OCI-LY7 (cell line): Measurements from ENCODE around the gene PPP1R7. TPM values are rescaled to one million over a fixed set of nuclear protein-coding genes. Genes with fewer than 3 reads are reported as not detected.
A peak's percentile ranks its signal among the peaks of the same experiment; 100 is the strongest.

Experiments
- BruUV-seq: library from RNA; stranded (reverse); fragments of 400-500 nt; replicated peaks from 2 replicates; lab custom pipeline; 2021; lab: Mats Ljungman, UMichigan
- CTCF ChIA-PET: fragments of 300-600 bp; sonication (Branson Sonifier 250); formaldehyde crosslinking; loops from one replicate; lab custom pipeline; 2022; ENCODE audit warnings: antibody characterized with exemption; ENCODE audit not compliant: unreplicated experiment; lab: Charles Lee
- POLR2A ChIA-PET: fragments of 300-600 bp; sonication (Branson Sonifier 250); formaldehyde crosslinking; loops from one replicate; lab custom pipeline; 2022; ENCODE audit warnings: antibody characterized with exemption; lab: Charles Lee
- DNase-seq: peaks from one replicate; pipeline ENCODE4 v3.0.0-alpha.2; 2015; ENCODE audit warnings: low spot score
- H2AFZ ChIP-seq: fragments of 200-600 bp; sonication (generic), shearing (Covaris generic); 2 replicates; pipeline ENCODE4 v1.6.1; 2014; ENCODE audit warnings: mild to moderate bottlenecking, antibody characterized with exemption, low read length, moderate library complexity
- H3K27ac ChIP-seq: fragments of 200-600 bp; sonication (generic); 2 replicates; pipeline ENCODE4 v1.5.1; 2014; ENCODE audit warnings: mixed run types, low read depth, mild to moderate bottlenecking, moderate library complexity, low read length, inconsistent platforms; ENCODE audit not compliant: poor library complexity, severe bottlenecking
- H3K36me3 ChIP-seq: fragments of 200-600 bp; sonication (generic); 2 replicates; pipeline ENCODE4 v1.6.1; 2014; ENCODE audit warnings: mild to moderate bottlenecking, antibody characterized with exemption, low read length, moderate library complexity, mixed read lengths; ENCODE audit not compliant: insufficient read depth
- H3K4me1 ChIP-seq: fragments of 200-600 bp; sonication (generic); 2 replicates; pipeline ENCODE4 v1.5.1; 2014; ENCODE audit warnings: mild to moderate bottlenecking, low read length; ENCODE audit not compliant: insufficient read depth, poor library complexity, severe bottlenecking
- H3K4me2 ChIP-seq: fragments of 200-600 bp; sonication (generic); 2 replicates; pipeline ENCODE4 v1.6.1; 2014; ENCODE audit warnings: mild to moderate bottlenecking, low read length
- H3K4me3 ChIP-seq: fragments of 200-600 bp; sonication (generic); 2 replicates; pipeline ENCODE4 v1.5.1; 2014; ENCODE audit warnings: mild to moderate bottlenecking, low read depth, low read length; ENCODE audit not compliant: poor library complexity, severe bottlenecking
- H3K79me2 ChIP-seq: fragments of 200-600 bp; sonication (generic); 2 replicates; pipeline ENCODE4 v1.6.1; 2016; ENCODE audit warnings: low read depth, mild to moderate bottlenecking, low read length, moderate library complexity, mixed read lengths; ENCODE audit not compliant: insufficient read depth
- H3K9me2 ChIP-seq: fragments of 200-600 bp; sonication (generic); 2 replicates; pipeline ENCODE4 v1.6.1; 2016; ENCODE audit warnings: mild to moderate bottlenecking, low read length, mixed read lengths; ENCODE audit not compliant: insufficient read depth
- H3K9me3 ChIP-seq: fragments of 200-600 bp; sonication (generic); 2 replicates; pipeline ENCODE4 v1.6.1; 2014; ENCODE audit warnings: mild to moderate bottlenecking, mixed run types, low read length, mixed read lengths
- H4K20me1 ChIP-seq: fragments of 200-600 bp; sonication (generic); 2 replicates; pipeline ENCODE4 v1.6.1; 2014; ENCODE audit warnings: mild to moderate bottlenecking, antibody characterized with exemption, low read length, moderate library complexity, mixed read lengths; ENCODE audit not compliant: insufficient read depth
- CTCF ChIP-seq: fragments of 200-600 bp; sonication (generic); conservative IDR thresholded peaks from 2 replicates; pipeline ENCODE4 v1.5.1; 2014; ENCODE audit warnings: mild to moderate bottlenecking, antibody characterized with exemption, low read length, moderate library complexity, mixed read lengths
- EZH2phosphoT487 ChIP-seq: fragments of 200-600 bp; sonication (generic); IDR thresholded peaks from 2 replicates; pipeline ENCODE4 v1.6.1; 2018; ENCODE audit warnings: low read depth, borderline replicate concordance, mild to moderate bottlenecking, mixed run types, antibody characterized with exemption, low read length, moderate library complexity, mixed read lengths
- intact Hi-C: fragments of 100-400 bp; cut with micrococcal nuclease; formaldehyde crosslinking; loops from one replicate; pipeline ENCODE4 v1.10.0; 2022; ENCODE audit not compliant: unreplicated experiment
- total RNA-seq, 2 experiments: library from RNA; depleted of rRNA in 1 of 2; stranded (reverse); fragments of >200 nt in 1 of 2; shearing (Covaris generic) in 1 of 2; gene quantifications; 2 replicates each; pipeline ENCODE4 v1.2.3, GENCODE V29; 2014 to 2022

The PPP1R7 gene
- total RNA-seq, 2 experiments from 2014 or later = 46.0 to 82.0 TPM

GRCh38 chr2:241146286-241146685, 4.0 kb upstream of the PPP1R7 start:
- Histone ChIP-seq H3K79me2 (peaks cover 31% of the 10 kb centered on the region; the same call in 1 of the 2 replicates), H3K4me3 (no peak overlapping the region), H3K36me3 (peaks cover 20% of the 10 kb centered on the region; the same call in 1 of the 2 replicates), H3K9me2 (no peaks in the 10 kb centered on the region), H4K20me1 (peaks cover 9% of the 10 kb centered on the region), H3K9me3 (no peaks in the 10 kb centered on the region), H2AFZ (no peak overlapping the region), H3K27ac (no peak overlapping the region), H3K4me2 (peak overlapping the region; percentile 52; the same call in 1 of the 2 replicates), H3K4me1 (peaks cover 28% of the 10 kb centered on the region)
- TF ChIP-seq EZH2phosphoT487 (no peak), CTCF (no peak)
- BruUV-seq = no TSS peak
- DNase-seq = no peak
- ChIA-PET POLR2A (interaction anchor here (0.6 kb wide), 1 partner anchor 172 kb away, joined by 3 read pairs; no protein-coding TSS in a partner anchor), CTCF (no interaction called here)
- intact Hi-C loops = loop anchor here (10.0 kb wide), 1 partner anchor 739 kb away; no protein-coding TSS in a partner anchor

- Histone ChIP-seq H3K79me2 (peaks cover 40% of the 10 kb centered on the region; the same call in 1 of the 2 replicates), H3K9me3 (no peaks in the 10 kb centered on the region), H3K27ac (no peak overlapping the region), H3K4me3 (no peak overlapping the region), H3K4me1 (peaks cover 37% of the 10 kb centered on the region), H3K4me2 (peak overlapping the region; percentile 52; the same call in 1 of the 2 replicates), H3K9me2 (no peaks in the 10 kb centered on the region), H3K36me3 (peaks cover 17% of the 10 kb centered on the region; the same call in 1 of the 2 replicates), H2AFZ (no peak overlapping the region), H4K20me1 (peaks cover 16% of the 10 kb centered on the region)
- no TSS peak for BruUV-seq
- DNase-seq = no peak
- CTCF ChIA-PET = no interaction called here
- POLR2A ChIA-PET = interaction anchor here (0.6 kb wide), 1 partner anchor 43 kb away, joined by 3 read pairs; no protein-coding TSS in a partner anchor
- intact Hi-C loops = loop anchor here (10.0 kb wide), 1 partner anchor 737 kb away; no protein-coding TSS in a partner anchor
- TF ChIP-seq EZH2phosphoT487 (no peak), CTCF (no peak)
These were observed 2.9 kb upstream of the PPP1R7 start for GRCh38 chr2:241147336-241147735.

GRCh38 chr2:241148239-241148638, 2.0 kb upstream of the PPP1R7 start:
- Histone ChIP-seq H3K79me2 (peaks cover 40% of the 10 kb centered on the region; the same call in 1 of the 2 replicates), H2AFZ (no peak overlapping the region)
- TSS peak; percentile 61 for BruUV-seq

More at GRCh38 chr2:241148239-241148638, 2.0 kb upstream of the PPP1R7 start:
- TF ChIP-seq CTCF = no peak
- H3K4me1 ChIP-seq = peaks cover 37% of the 10 kb centered on the region
- H3K27ac ChIP-seq = no peak overlapping the region
- peaks cover 16% of the 10 kb centered on the region for H4K20me1 ChIP-seq
- H3K9me3 ChIP-seq = no peaks in the 10 kb centered on the region
- intact Hi-C loops = loop anchor here (10.0 kb wide), 1 partner anchor 737 kb away; no protein-coding TSS in a partner anchor
- H3K36me3 ChIP-seq = peaks cover 16% of the 10 kb centered on the region
- no peaks in the 10 kb centered on the region for H3K9me2 ChIP-seq
- peak overlapping the region; percentile 94 for H3K4me3 ChIP-seq
- CTCF ChIA-PET = no interaction called here
- peak overlapping the region; percentile 83 for H3K4me2 ChIP-seq
- peak; percentile 46 for DNase-seq
- POLR2A ChIA-PET = no interaction called here
